GM21737 (cell line): ENCODE data around the gene HAS3.
"Not testable (repeated sequence)": the region's sequence is repeated elsewhere in the genome, so short reads cannot be mapped to it uniquely, and the experiment has no call there.

ENCODE experiments used
- ATAC-seq: cut with Tn5 transposase; IDR thresholded peaks from one replicate; pipeline ENCODE4 v1.9.1; 2021; ENCODE audit warnings: mild to moderate bottlenecking, moderate library complexity; ENCODE audit not compliant: unreplicated experiment

Gene HAS3

GRCh38 chr16:69105501-69106361, at the start of gene HAS3:
Gene HAS3, plus strand, starts transcription at chr16:69105653. Its CDS starts 3,743 bp downstream, at chr16:69109396.
- ATAC-seq, result no peak

DNA sequence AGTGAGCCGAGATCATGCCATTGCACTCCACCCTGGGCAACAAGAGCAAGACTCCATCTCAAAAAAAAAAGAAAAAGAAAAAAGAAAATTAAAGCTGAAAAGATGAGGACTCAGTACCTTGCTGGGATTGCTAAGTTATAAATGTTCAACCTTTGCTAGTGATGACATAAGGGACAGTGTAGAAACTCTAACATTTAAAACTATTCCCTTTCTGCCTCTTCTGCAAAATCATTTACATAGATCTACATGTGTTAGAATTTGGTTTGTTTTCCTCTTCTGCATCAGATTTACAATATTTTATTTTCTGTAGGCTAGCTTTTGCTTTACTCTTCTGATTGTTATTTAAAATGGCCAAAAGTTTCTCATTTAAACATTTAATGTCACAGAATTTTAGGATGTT, 49.5 kb upstream of the HAS3 start:
- no peak for ATAC-seq

GRCh38 chr16:69056421-69056820, 49.0 kb upstream of the HAS3 start:
- no peak for ATAC-seq

GRCh38 chr16:69057400-69058378, 47.8 kb upstream of the HAS3 start:
- no peak for ATAC-seq

DNA sequence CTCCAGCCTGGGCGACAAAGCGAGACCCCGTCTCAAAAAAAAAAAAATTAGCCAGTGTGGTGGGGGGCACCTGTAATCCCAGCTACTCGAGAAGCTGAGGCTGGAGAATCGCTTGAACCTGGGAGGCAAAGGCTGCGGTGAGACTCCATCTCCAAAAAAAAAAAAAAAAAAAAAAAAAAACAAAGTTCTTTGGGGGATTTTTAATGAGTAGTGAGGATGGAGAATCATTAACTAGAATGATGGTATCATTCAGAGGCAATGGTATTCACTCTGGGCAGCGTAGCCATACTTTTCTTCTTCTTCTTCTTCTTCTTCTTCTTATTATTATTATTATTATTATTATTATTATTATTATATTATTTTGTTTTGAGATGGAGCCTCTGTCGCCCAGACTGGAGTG, 42.0 kb upstream of the HAS3 start:
- not testable (repeated sequence) for ATAC-seq

- no peak for ATAC-seq
These were observed 41.2 kb upstream of the HAS3 start for GRCh38 chr16:69064124-69064763.

- ATAC-seq, result no peak
These were observed 40.6 kb upstream of the HAS3 start for GRCh38 chr16:69064764-69065313.

DNA sequence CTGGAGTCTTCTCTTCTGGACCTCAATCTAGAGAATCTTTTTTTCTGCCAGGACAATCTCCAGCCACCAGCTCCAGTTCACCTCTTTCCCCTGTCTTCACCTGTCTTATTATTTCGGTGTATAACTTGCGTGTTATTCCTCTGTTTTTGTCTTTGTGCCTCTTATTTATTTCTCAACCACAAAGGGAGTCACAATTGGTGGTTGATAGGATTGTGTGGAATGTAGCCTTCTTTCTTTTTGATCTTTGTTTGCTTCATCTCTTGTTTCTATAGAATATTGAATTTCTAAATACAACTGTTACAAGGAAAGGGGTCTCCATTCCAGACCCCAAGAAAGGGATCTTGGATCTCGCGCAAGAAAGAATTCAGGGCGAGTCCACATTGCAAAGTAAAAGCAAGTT, 35.9 kb upstream of the HAS3 start:
- no peak for ATAC-seq

DNA sequence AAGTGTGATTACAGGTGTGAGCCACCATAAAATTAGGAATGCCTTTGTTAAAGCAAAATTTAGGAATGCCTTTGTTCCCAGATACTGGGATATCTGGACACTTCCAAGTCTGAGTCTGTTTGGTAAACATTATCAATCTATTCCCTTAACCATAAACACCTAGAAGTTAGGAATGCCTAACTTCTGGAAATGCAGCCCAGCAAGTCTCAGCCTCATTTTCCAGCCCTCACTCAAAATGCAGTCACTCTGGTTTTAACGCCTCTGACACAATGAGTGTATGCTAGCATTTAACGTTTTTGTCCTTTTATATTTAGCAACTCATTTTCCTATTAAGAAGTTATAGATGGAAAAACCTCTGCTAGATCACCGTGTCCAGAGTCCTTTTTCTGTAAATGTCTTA, 34.4 kb upstream of the HAS3 start:
- no peak for ATAC-seq

GRCh38 chr16:69072640-69072974, 32.8 kb upstream of the HAS3 start:
- ATAC-seq, result no peak

GRCh38 chr16:69073181-69073702, 32.2 kb upstream of the HAS3 start:
- ATAC-seq, result no peak

GRCh38 chr16:69077251-69077650, 28.2 kb upstream of the HAS3 start:
- ATAC-seq, result no peak

GRCh38 chr16:69078073-69078472, 27.4 kb upstream of the HAS3 start:
- ATAC-seq, result no peak

- ATAC-seq, result no peak
These were observed 25.8 kb upstream of the HAS3 start for GRCh38 chr16:69079697-69080096.

DNA sequence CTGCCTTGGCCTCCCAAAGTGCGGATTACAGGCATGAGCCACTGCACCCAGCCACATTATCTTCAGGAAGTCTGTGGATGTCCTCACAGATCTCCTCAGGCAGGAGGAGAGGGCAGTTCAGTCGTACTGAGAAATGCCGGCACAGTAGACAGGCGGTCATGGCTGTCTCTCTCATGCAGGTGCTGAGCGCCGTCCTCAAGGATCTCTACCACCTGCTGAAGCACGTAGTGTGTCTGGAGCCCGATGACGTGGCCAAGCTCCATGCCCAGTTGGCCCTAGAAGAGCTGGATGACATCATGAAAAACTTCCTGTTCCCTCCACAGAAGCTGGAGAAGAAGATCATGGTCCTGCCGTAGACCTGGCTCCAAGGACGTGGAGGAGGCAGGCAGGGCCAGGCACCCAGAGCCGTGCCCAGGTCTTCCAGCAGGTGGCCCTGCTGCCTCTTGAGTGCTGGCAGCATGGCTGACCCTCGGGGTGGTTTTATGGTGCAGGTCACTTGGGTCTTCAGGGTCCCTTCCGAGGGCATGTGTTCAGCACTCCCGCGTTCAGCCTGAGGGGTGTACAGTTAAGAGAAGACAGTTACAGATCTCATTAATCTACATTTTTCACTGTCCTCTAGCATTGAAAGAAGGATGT, 22.0 kb upstream of the HAS3 start:
- ATAC-seq, result no peak

DNA sequence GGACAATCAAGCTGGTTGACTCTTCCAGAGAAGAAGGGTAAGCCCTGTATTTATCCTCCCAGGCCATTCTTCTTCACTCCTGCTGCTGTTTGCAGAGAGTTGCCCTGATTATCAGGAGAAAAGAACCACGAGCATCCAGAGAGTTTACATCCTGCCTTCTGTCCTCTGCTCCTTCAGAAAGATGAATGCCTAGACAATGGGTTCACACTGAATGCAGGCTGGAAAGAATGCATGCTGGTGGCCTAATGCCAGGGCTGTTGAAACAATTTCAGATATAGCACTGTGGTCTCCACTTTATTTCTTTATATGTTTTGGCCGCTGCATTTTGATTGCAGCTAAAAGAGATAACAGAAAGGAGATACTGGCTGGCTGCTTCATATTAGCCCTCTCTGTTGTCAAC, 21.2 kb upstream of the HAS3 start:
- ATAC-seq, result no peak

DNA sequence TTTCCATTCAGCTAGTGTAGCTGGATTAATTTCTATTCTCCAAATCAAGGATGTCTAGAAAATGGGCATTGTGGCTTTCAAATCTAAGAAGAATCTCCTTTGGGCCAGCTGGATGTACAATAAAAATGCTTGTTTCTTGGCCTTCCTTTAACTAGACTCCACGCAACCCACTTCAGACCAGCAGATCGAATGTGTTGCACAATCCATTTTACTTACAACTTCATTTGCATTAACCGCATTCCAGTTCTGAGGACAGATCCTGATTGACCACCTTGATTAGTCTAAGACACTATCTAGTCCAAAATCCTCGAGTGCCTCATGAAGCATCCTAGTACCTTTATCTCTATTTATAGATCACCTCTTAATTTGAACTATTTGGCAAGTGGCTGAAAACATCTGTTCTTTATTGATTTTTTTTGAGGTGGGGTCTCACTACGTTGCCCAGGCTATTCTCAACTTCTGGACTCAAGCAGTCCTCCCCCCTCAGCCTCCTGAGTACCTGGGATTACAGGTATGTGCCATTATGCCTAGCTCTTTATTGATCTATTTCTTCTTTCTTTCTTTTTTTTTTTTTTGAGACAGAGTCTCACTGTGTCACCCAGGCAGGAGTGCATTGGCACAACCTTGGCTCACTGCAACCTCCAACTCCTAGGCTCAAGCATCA, 20.3 kb upstream of the HAS3 start:
- ATAC-seq, result no peak

- ATAC-seq, result no peak
These were observed 18.3 kb upstream of the HAS3 start for GRCh38 chr16:69087161-69087581.

DNA sequence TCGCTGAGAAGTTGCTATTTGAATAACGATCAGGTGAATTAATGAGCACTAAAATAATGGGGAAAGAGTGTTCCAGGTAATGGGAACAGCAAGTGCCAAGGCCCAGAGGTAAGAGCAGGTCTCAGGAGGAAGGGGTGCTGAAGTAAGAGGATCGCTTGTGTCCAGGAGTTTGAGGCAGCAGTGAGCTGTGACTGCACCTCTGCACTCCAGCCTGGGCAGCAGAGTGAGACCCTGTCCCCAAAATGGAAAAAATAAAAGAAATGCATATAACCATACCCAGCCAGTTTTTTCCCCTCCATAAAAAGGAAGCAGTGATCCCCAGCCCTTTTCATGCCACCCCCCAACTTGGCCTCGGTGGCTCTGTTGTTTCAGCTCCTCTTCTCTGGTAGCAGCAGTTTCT, 16.8 kb upstream of the HAS3 start:
- ATAC-seq, result no peak
